ENCODE results near the gene MAN1A2. TPM values are rescaled to one million over a fixed set of nuclear protein-coding genes. Genes with fewer than 3 reads are reported as not detected.
"Not testable (repeated sequence)": the region's sequence is repeated elsewhere in the genome, so short reads cannot be mapped to it uniquely, and the experiment has no call there.

The MAN1A2 gene
- total RNA-seq, 1 donor: 51.0 TPM

- H3K4me3 ChIP-seq (ENCODE audit: insufficient read depth, low read length): no peak overlapping the region
- no peaks in the 10 kb centered on the region for H3K9me3 ChIP-seq (ENCODE audit: low read depth, low read length)
- H3K4me1 ChIP-seq (ENCODE audit: insufficient read depth, low read length): peaks cover 8% of the 10 kb centered on the region
- H3K27ac ChIP-seq (ENCODE audit: low read depth, low read length): no peak overlapping the region
- TF ChIP-seq CTCF (IDR thresholded peaks at IDR 0.05; ENCODE audit: extremely low read depth, low read depth, low read length): no peak
- no peak overlapping the region for H2AFZ ChIP-seq (ENCODE audit: low read length)
- no peak overlapping the region for H3K4me2 ChIP-seq (ENCODE audit: insufficient read depth, low read length)
- no peaks in the 10 kb centered on the region for H3K27me3 ChIP-seq (ENCODE audit: insufficient read depth, low read length)
- no peak for DNase-seq (ENCODE audit: insufficient read length, low spot score, missing footprints)
- no peaks in the 10 kb centered on the region for H3K36me3 ChIP-seq (ENCODE audit: insufficient read depth, low read length)
- H4K20me1 ChIP-seq (ENCODE audit: insufficient read depth, low read length): no peaks in the 10 kb centered on the region
- no peaks in the 10 kb centered on the region for H3K79me2 ChIP-seq (ENCODE audit: insufficient read depth, low read length)
These were observed 100.1 kb downstream of the MAN1A2 start for GRCh38 chr1:117467336-117467735.

- no peaks in the 10 kb centered on the region for H3K79me2 ChIP-seq (ENCODE audit: insufficient read depth, low read length)
- no peaks in the 10 kb centered on the region for H3K27me3 ChIP-seq (ENCODE audit: insufficient read depth, low read length)
- no peaks in the 10 kb centered on the region for H3K4me1 ChIP-seq (ENCODE audit: insufficient read depth, low read length)
- no peak overlapping the region for H3K4me3 ChIP-seq (ENCODE audit: insufficient read depth, low read length)
- DNase-seq (ENCODE audit: insufficient read length, low spot score, missing footprints): no peak
- TF ChIP-seq CTCF (IDR thresholded peaks at IDR 0.05; ENCODE audit: extremely low read depth, low read depth, low read length): no peak
- no peaks in the 10 kb centered on the region for H3K9me3 ChIP-seq (ENCODE audit: low read depth, low read length)
- H3K4me2 ChIP-seq (ENCODE audit: insufficient read depth, low read length): no peak overlapping the region
- H3K27ac ChIP-seq (ENCODE audit: low read depth, low read length): no peak overlapping the region
- H2AFZ ChIP-seq (ENCODE audit: low read length): no peak overlapping the region
- H3K36me3 ChIP-seq (ENCODE audit: insufficient read depth, low read length): no peaks in the 10 kb centered on the region
- H4K20me1 ChIP-seq (ENCODE audit: insufficient read depth, low read length): no peaks in the 10 kb centered on the region
These were observed 105.8 kb downstream of the MAN1A2 start for GRCh38 chr1:117473063-117473462.

GRCh38 chr1:117475495-117475894 is 108.2 kb downstream of the MAN1A2 start:
- not testable (repeated sequence) for H3K4me2 ChIP-seq (ENCODE audit: insufficient read depth, low read length); H3K36me3 ChIP-seq (ENCODE audit: insufficient read depth, low read length); H3K4me3 ChIP-seq (ENCODE audit: insufficient read depth, low read length); H3K27ac ChIP-seq (ENCODE audit: low read depth, low read length); H4K20me1 ChIP-seq (ENCODE audit: insufficient read depth, low read length); H2AFZ ChIP-seq (ENCODE audit: low read length); H3K9me3 ChIP-seq (ENCODE audit: low read depth, low read length); H3K4me1 ChIP-seq (ENCODE audit: insufficient read depth, low read length); DNase-seq (ENCODE audit: insufficient read length, low spot score, missing footprints); H3K79me2 ChIP-seq (ENCODE audit: insufficient read depth, low read length); H3K27me3 ChIP-seq (ENCODE audit: insufficient read depth, low read length)

GRCh38 chr1:117479086-117479485 is 111.8 kb downstream of the MAN1A2 start:
- Histone ChIP-seq H3K27ac (ENCODE audit: low read depth, low read length) (no peak overlapping the region), H3K9me3 (ENCODE audit: low read depth, low read length) (no peaks in the 10 kb centered on the region), H3K79me2 (ENCODE audit: insufficient read depth, low read length) (no peaks in the 10 kb centered on the region), H3K4me2 (ENCODE audit: insufficient read depth, low read length) (no peak overlapping the region), H3K27me3 (ENCODE audit: insufficient read depth, low read length) (no peaks in the 10 kb centered on the region), H3K4me3 (ENCODE audit: insufficient read depth, low read length) (no peak overlapping the region), H2AFZ (ENCODE audit: low read length) (no peak overlapping the region), H3K36me3 (ENCODE audit: insufficient read depth, low read length) (no peaks in the 10 kb centered on the region), H4K20me1 (ENCODE audit: insufficient read depth, low read length) (no peaks in the 10 kb centered on the region), H3K4me1 (ENCODE audit: insufficient read depth, low read length) (no peaks in the 10 kb centered on the region)
- no peak for DNase-seq (ENCODE audit: insufficient read length, low spot score, missing footprints)
- no peak for TF ChIP-seq CTCF (IDR thresholded peaks at IDR 0.05; ENCODE audit: extremely low read depth, low read depth, low read length)
